Measurements from ENCODE around the gene ARID1B.

DNA sequence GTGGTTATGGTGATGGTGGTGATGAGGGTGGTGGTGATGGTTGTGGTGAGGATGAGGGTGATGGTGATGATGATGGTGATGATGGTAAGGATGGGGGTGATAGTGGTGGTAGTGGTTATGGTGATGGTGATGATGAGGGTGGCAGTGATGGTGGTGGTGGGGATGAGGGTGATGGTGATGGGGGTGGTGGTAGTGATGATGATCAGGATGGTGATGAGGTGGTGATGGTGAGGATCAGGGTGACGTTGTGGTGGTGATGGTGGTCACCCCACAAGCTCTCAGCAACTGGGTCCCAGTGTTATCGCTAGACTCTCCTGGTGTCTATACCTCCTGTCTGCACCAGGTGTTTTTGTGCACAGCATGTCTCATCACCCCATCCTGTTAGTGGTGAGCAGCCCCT lies 461.2 kb downstream of the ARID1B start:
- TF ChIP-seq CTCF (IDR thresholded peaks at IDR 0.05): no peak
- no peak for TF ChIP-seq IRF2 (CRISPR knock-in tag; IDR thresholded peaks at IDR 0.05; ENCODE audit: borderline replicate concordance, low read depth)
- TF ChIP-seq ZBTB43 (CRISPR knock-in tag; IDR thresholded peaks at IDR 0.05): no peak
- no peak for TF ChIP-seq ZNF121 (CRISPR knock-in tag; IDR thresholded peaks at IDR 0.05)
- no peak for TF ChIP-seq SP1 (CRISPR knock-in tag; conservative IDR thresholded peaks at IDR 0.05)
- no peak for TF ChIP-seq ATF1 (CRISPR knock-in tag; IDR thresholded peaks at IDR 0.05)
